ENCODE measurements around the gene EPB41L2.

- TF ChIP-seq ZNF462 (CRISPR knock-in tag; IDR thresholded peaks at IDR 0.05) (no peak), CTCF (conservative IDR thresholded peaks at IDR 0.05; ENCODE audit: low read depth in 2 of 2) (no peak)
Observed at GRCh38 chr6:131065824-131066171, 2.8 kb upstream of the EPB41L2 start.

All from GM23338 (cell line).